Thyroid gland (tissue), 4 donors: Measurements from ENCODE around the gene VGLL4. TPM values are rescaled to one million over a fixed set of nuclear protein-coding genes. Genes with fewer than 3 reads are reported as not detected.
A peak's percentile ranks its signal among the peaks of the same experiment; 100 is the strongest.

Source experiments
- DNase-seq, 2 donors: peaks; one replicate each; pipeline ENCODE4 v3.0.0-alpha.2; 2019
- H3K27ac ChIP-seq, 3 donors: fragments of 200-600 bp; sonication (generic); 1 replicate in 2 of 3; 2 replicates in 1 of 3; pipeline ENCODE4 v1.5.1; 2016 to 2019; ENCODE audit warnings: mild to moderate bottlenecking in 1 of 3, moderate library complexity in 1 of 3
- H3K27me3 ChIP-seq: fragments of 200-600 bp; sonication (generic); one replicate; pipeline ENCODE4 v1.5.1; 2019
- H3K36me3 ChIP-seq, 2 donors: fragments of 200-600 bp; sonication (generic); one replicate each; pipeline ENCODE4 v1.5.1; 2016 to 2019
- H3K4me1 ChIP-seq, 2 donors: fragments of 200-600 bp; sonication (generic); one replicate each; pipeline ENCODE4 v1.5.1; 2017 to 2019
- H3K4me3 ChIP-seq, 3 donors: fragments of 200-600 bp; sonication (generic); replicated peaks in 1 of 3; 1 replicate in 2 of 3; 2 replicates in 1 of 3; pipeline ENCODE4 v1.5.1; 2016; ENCODE audit warnings: mild to moderate bottlenecking in 1 of 3
- H3K9me3 ChIP-seq: fragments of 200-600 bp; sonication (generic); one replicate; pipeline ENCODE4 v1.5.1; 2017
- POLR2A ChIP-seq, 2 donors: fragments of 450-650 bp; IDR thresholded peaks; one replicate each; pipeline ENCODE4 v1.6.1; 2017; ENCODE audit warnings: antibody characterized with exemption in 2 of 2, mild to moderate bottlenecking in 2 of 2, moderate library complexity in 1 of 2
- WGBS, 2 donors: methylation state at CpG; one replicate each; pipeline ENCODE4 v1.1.5; 2017; 5-methylcytosine and 5-hydroxymethylcytosine counted together
- intact Hi-C: fragments of 100-400 bp; cut with DNase I; formaldehyde crosslinking; loops from one replicate; pipeline ENCODE4 v1.15.1; 2023
- total RNA-seq, 4 donors: library from RNA; depleted of rRNA; stranded (reverse); fragments of >200 nt; gene quantifications; one replicate each; pipeline ENCODE4 v1.2.3, GENCODE V29; 2016
- TF ChIP-seq, protein P1 (sequence below), 6 experiments: fragments of 200-600 bp in 3 of 6; fragments of 450-650 bp in 3 of 6; sonication (generic) in 3 of 6; IDR thresholded peaks; one replicate each; pipeline ENCODE4 v1.5.1; 2016 to 2019; ENCODE audit warnings: antibody characterized with exemption in 6 of 6, mild to moderate bottlenecking in 2 of 6, inconsistent platforms in 1 of 6, moderate library complexity in 1 of 6

Gene VGLL4
- total RNA-seq, 4 donors from 2014 or later = 96.0 to 142 (median 131) TPM

DNA sequence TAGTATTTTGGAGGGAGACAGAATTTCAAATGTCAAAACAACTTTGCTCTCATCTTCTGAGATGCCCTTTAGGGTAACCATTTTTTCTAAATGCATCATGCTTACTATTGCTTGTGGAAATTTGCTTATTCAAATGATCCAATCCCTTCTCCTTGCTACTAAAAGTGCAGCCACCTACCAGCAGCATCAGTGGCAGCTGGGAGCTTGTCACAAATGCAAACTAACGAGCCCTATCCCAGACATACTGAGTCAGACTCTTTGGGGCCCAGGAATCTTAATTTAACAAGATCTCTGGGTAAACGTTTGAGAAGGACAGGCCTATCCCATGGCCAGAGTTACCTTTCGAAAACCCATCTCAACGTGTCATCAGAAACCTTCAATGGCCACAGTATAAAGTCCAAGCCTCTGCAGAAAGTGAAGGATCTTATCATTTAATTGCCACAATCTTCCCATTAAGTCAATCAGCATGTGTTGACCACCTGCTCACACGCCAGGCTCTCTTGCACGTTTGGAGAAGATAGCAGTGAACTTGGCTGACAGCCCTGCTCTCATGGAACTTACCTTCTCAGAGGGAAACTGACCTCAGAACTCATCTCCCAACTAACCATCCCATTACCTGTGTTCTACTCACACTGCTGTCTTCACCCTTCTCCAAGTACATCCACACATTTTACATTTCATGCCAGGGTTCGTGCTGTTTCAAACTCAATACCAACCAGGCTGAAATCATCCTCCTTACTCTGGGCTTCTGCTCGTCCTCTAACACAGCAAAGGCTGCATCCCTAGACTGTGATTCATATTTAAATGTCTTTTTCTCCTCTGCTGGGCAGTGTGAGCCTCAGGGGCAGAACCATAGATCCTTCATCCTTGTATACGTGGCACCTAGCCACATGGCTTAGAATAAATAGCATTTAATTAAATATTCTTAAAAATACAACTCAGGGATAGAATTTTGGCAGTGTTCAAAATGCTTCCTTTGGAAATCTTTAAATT is 24.8 kb upstream of the VGLL4 start:
- H3K27me3 ChIP-seq = no peaks in the 10 kb centered on the region
- H3K9me3 ChIP-seq = no peaks in the 10 kb centered on the region
- intact Hi-C loops = no loop called here
- H3K36me3 ChIP-seq = no peaks in the 10 kb centered on the region
- H3K4me3 ChIP-seq = no peak overlapping the region
- DNase-seq = no peak
- peaks cover 7 to 19% of the 10 kb centered on the region in 2 donors for H3K4me1 ChIP-seq
- TF ChIP-seq, protein P1, sequence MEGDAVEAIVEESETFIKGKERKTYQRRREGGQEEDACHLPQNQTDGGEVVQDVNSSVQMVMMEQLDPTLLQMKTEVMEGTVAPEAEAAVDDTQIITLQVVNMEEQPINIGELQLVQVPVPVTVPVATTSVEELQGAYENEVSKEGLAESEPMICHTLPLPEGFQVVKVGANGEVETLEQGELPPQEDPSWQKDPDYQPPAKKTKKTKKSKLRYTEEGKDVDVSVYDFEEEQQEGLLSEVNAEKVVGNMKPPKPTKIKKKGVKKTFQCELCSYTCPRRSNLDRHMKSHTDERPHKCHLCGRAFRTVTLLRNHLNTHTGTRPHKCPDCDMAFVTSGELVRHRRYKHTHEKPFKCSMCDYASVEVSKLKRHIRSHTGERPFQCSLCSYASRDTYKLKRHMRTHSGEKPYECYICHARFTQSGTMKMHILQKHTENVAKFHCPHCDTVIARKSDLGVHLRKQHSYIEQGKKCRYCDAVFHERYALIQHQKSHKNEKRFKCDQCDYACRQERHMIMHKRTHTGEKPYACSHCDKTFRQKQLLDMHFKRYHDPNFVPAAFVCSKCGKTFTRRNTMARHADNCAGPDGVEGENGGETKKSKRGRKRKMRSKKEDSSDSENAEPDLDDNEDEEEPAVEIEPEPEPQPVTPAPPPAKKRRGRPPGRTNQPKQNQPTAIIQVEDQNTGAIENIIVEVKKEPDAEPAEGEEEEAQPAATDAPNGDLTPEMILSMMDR (IDR thresholded peaks at IDR 0.05) = no peak
- TF ChIP-seq POLR2A (IDR thresholded peaks at IDR 0.05) = no peak
- no peak overlapping the region for H3K27ac ChIP-seq
- WGBS, 2 donors = 81 to 88% methylated on average over 9 of the region's 9 CpGs

DNA sequence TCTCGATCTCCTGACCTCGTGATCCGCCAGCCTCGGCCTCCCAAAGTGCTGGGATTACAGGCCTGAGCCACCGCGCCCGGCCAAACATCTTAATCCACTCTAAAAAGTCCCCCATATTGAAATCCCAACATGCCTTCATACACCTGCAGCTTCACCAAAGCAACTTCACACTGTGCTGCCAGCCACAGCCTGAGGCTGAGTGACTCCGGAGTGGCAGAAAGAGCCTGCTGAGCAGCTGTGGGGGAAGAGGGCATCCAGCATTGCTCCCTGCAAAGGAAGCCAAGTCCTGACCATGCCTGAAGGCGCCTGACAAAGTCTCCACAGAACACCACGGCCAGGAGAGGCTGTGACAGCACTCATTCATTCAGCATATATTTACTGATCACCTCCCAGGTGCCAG is 21.6 kb upstream of the VGLL4 start:
- no peak for TF ChIP-seq POLR2A (IDR thresholded peaks at IDR 0.05)
- TF ChIP-seq, protein P1 (IDR thresholded peaks at IDR 0.05) = no peak
- Histone ChIP-seq H3K4me3 (no peak overlapping the region), H3K9me3 (no peaks in the 10 kb centered on the region), H3K36me3 (no peaks in the 10 kb centered on the region), H3K27ac (no peak overlapping the region), H3K4me1 (peaks cover 0 to 13% of the 10 kb centered on the region in 2 donors), H3K27me3 (no peaks in the 10 kb centered on the region)
- WGBS, 2 donors = 95% methylated on average over 4 to 8 of the region's 10 CpGs
- DNase-seq = no peak
- intact Hi-C loops = no loop called here

DNA sequence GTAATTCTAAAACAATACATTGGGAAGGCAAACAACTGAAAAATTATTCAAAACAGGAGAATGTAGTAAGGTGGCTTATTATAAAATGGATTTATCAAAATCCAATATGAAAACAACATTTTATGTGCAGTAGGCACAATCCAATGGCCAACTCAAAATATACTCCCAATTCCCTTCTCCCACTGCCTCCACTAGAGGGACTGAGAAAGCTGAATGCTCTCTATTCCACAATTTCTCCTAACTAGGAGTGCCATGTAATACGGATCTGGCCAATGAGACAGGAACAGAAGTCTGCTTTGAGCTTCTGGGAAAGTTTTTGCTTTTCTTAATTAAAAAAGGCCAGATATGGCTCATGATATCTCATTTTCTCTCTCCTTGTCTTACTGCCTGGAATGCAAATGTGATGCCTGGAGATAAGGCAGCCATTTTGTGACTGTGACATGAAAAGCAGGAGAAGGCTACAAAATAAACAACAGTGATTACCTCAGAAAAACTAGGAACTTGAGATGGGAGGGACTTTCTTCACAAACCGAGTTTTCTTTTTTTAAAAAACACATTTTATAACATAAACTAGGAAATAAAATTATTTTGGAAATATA is 18.8 kb upstream of the VGLL4 start:
- Histone ChIP-seq H3K27ac (no peak overlapping the region), H3K9me3 (no peaks in the 10 kb centered on the region)
- intact Hi-C loops = no loop called here

DNA sequence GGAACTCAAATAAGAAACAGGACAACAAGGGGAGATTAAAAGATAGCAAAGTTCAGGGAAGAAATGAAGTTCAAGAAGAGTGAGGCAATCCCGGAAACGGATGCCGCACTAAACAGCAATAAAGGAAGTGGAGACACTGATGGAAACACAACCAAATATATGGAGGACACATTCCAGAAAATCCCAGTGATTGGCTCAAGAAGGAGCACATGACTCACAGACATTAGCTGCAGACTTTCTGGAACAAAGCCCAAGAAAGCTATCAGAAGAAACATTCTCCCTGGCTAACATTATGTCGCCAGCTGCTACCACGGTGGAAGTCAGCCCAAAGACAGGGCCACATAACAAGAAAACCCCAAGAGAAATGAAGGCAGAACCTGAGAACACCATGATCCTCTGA is 18.1 kb upstream of the VGLL4 start:
- H3K36me3 ChIP-seq = no peaks in the 10 kb centered on the region
- no peak for DNase-seq
- intact Hi-C loops = no loop called here
- TF ChIP-seq, protein P1 (IDR thresholded peaks at IDR 0.05) = no peak
- no peak for TF ChIP-seq POLR2A (IDR thresholded peaks at IDR 0.05)
- no peak overlapping the region for H3K27ac ChIP-seq
- H3K27me3 ChIP-seq = no peaks in the 10 kb centered on the region
- no peaks in the 10 kb centered on the region for H3K9me3 ChIP-seq
- peaks cover 0 to 7% of the 10 kb centered on the region in 2 donors for H3K4me1 ChIP-seq
- H3K4me3 ChIP-seq = no peak overlapping the region
- 80 to 87% methylated on average over 5 of the region's 5 CpGs for WGBS, 2 donors

More for the DNA sequence above, 18.8 kb upstream of the VGLL4 start:
- Histone ChIP-seq H3K36me3 (no peaks in the 10 kb centered on the region), H3K27me3 (no peaks in the 10 kb centered on the region), H3K4me3 (no peak overlapping the region), H3K4me1 (peaks cover 0 to 7% of the 10 kb centered on the region in 2 donors)
- TF ChIP-seq, protein P1 (IDR thresholded peaks at IDR 0.05) = peak in 1 of 6 experiments; percentile 8
- TF ChIP-seq POLR2A (IDR thresholded peaks at IDR 0.05) = no peak
- 93 to 94% methylated on average over 2 of the region's 2 CpGs for WGBS, 2 donors
- no peak for DNase-seq
